ENCODE data around the gene AGFG1.

The AGFG1 gene

DNA sequence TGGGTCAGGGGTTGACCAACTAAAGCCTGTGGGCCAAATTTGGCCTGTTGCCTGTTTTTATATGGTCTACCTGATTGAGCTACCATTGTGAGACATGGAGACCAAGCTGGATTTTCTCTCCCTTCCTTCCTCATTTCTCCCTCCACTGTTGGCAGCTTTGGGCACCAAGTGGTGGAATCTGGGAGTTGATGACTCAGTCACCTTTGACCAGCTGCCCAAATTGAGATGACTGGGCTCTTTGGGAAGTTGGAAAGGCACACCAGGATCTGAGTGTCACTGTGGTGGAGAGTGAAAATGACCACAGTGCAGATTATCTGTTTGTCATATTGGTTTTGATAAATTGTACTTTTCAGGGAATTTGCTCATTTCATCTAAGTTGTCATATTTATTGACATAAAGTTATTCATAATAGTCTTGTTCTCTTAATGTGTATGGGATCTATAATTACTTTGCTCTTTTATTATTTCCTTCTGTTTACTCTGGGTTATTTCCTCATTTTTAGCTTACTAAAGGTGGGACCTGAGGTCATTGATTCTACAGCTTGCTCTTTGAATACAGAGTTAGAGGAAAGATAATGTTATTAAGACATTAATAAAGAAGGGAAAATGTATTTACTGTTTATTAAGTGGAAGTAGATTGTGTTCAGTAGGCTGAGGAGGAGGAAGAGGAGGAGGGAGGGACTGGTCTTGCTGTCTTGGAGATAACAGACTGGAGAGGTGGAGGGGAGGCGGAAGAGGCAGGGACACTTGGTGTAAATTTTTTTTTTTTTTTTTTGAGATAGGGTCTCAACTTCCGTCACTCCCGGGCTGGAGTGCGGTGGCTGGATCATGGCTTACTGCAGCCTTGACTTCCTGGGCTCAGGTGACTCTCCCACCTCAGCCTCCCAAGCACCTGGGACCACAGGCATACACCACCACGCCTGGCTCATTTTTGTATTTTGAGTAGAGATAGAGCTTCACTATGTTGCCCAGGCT lies 31.8 kb downstream of the AGFG1 start:
- TF ChIP-seq ZNF8 (CRISPR knock-in tag; IDR thresholded peaks at IDR 0.05) = no peak
- TF ChIP-seq, protein P1, sequence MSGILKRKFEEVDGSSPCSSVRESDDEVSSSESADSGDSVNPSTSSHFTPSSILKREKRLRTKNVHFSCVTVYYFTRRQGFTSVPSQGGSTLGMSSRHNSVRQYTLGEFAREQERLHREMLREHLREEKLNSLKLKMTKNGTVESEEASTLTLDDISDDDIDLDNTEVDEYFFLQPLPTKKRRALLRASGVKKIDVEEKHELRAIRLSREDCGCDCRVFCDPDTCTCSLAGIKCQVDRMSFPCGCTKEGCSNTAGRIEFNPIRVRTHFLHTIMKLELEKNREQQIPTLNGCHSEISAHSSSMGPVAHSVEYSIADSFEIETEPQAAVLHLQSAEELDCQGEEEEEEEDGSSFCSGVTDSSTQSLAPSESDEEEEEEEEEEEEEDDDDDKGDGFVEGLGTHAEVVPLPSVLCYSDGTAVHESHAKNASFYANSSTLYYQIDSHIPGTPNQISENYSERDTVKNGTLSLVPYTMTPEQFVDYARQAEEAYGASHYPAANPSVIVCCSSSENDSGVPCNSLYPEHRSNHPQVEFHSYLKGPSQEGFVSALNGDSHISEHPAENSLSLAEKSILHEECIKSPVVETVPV (CRISPR knock-in tag; IDR thresholded peaks at IDR 0.05) = no peak
- ATAC-seq = peak; percentile 75

DNA sequence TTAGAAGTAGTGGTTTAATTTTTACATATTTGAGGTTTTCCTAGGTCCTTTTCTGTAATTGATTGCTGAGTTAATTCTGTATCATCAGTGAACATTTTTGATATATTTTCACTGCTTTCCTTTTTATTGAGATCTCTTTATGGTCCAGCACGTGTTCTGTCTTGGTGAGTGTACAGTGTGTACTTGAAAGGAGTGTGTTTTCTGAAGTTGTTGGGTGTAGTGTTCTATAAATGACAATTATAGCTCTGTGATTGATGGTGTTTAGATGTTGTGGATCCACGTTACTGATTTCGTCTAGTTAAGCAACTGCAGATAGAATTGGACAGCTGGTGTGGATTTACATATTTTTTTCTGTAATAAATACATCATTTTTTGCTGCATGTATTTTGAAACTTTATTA lies 32.7 kb downstream of the AGFG1 start:
- TF ChIP-seq ZNF8 (CRISPR knock-in tag; IDR thresholded peaks at IDR 0.05) (no peak), CSDC2 (CRISPR knock-in tag; IDR thresholded peaks at IDR 0.05) (no peak), SNAI2 (CRISPR knock-in tag; IDR thresholded peaks at IDR 0.05) (no peak), TOX (CRISPR knock-in tag; IDR thresholded peaks at IDR 0.05; ENCODE audit: borderline replicate concordance) (no peak)
- TF ChIP-seq, protein P2, sequence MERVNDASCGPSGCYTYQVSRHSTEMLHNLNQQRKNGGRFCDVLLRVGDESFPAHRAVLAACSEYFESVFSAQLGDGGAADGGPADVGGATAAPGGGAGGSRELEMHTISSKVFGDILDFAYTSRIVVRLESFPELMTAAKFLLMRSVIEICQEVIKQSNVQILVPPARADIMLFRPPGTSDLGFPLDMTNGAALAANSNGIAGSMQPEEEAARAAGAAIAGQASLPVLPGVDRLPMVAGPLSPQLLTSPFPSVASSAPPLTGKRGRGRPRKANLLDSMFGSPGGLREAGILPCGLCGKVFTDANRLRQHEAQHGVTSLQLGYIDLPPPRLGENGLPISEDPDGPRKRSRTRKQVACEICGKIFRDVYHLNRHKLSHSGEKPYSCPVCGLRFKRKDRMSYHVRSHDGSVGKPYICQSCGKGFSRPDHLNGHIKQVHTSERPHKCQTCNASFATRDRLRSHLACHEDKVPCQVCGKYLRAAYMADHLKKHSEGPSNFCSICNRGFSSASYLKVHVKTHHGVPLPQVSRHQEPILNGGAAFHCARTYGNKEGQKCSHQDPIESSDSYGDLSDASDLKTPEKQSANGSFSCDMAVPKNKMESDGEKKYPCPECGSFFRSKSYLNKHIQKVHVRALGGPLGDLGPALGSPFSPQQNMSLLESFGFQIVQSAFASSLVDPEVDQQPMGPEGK (CRISPR knock-in tag; IDR thresholded peaks at IDR 0.05; ENCODE audit: borderline replicate concordance) = no peak
- TF ChIP-seq, protein P3, sequence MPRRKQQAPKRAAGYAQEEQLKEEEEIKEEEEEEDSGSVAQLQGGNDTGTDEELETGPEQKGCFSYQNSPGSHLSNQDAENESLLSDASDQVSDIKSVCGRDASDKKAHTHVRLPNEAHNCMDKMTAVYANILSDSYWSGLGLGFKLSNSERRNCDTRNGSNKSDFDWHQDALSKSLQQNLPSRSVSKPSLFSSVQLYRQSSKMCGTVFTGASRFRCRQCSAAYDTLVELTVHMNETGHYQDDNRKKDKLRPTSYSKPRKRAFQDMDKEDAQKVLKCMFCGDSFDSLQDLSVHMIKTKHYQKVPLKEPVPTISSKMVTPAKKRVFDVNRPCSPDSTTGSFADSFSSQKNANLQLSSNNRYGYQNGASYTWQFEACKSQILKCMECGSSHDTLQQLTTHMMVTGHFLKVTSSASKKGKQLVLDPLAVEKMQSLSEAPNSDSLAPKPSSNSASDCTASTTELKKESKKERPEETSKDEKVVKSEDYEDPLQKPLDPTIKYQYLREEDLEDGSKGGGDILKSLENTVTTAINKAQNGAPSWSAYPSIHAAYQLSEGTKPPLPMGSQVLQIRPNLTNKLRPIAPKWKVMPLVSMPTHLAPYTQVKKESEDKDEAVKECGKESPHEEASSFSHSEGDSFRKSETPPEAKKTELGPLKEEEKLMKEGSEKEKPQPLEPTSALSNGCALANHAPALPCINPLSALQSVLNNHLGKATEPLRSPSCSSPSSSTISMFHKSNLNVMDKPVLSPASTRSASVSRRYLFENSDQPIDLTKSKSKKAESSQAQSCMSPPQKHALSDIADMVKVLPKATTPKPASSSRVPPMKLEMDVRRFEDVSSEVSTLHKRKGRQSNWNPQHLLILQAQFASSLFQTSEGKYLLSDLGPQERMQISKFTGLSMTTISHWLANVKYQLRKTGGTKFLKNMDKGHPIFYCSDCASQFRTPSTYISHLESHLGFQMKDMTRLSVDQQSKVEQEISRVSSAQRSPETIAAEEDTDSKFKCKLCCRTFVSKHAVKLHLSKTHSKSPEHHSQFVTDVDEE (CRISPR knock-in tag; IDR thresholded peaks at IDR 0.05) = no peak

DNA sequence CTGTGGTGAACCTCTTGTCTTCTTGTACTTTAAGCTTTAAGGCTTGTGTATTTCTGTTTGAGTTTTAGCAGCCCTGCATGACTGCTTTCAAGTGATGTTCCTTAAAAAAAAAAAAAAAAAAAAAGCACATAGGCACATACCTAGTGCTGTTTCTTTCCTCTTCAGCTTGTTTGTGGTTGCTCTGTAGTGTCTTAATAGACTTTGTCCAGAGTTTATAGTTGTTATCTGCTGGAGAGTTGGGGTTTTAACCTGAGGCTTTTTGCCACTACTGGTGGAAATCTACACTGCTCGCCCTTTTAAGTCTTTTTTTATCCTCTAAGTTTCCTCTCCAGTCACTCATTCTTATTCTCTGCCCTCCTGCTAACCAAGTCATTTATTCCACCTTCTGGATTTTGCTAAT lies 34.5 kb downstream of the AGFG1 start:
- ATAC-seq = no peak
- TF ChIP-seq, protein P3 (CRISPR knock-in tag; IDR thresholded peaks at IDR 0.05) = no peak
- TF ChIP-seq ISL1 (CRISPR knock-in tag; IDR thresholded peaks at IDR 0.05) = no peak
- TF ChIP-seq, protein P1 (CRISPR knock-in tag; IDR thresholded peaks at IDR 0.05) = no peak

More for the DNA sequence above, 32.7 kb downstream of the AGFG1 start:
- no peak for ATAC-seq

DNA sequence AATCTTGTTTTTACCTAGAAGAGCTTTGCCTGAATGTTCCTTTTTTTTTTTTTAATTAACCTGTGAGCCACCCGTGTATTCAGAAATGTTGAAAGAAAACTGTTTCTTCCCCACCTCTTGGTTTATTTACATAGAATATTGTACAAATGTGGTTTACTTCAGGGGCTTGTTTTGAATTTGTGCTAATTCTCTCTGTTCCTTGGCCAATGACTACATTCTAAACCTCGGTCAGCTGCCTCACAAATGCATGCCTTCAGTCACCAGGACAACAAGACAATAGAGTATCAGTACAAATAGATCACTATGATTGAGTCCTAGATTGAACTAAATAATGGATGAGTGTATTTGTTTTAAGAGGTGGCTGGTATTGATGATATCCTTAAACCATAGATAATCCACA lies 36.0 kb downstream of the AGFG1 start:
- no peak for ATAC-seq
- TF ChIP-seq RARB (CRISPR knock-in tag; IDR thresholded peaks at IDR 0.05) (no peak), TOX (CRISPR knock-in tag; IDR thresholded peaks at IDR 0.05; ENCODE audit: borderline replicate concordance) (no peak), ARNTL (CRISPR knock-in tag; IDR thresholded peaks at IDR 0.05; ENCODE audit: borderline replicate concordance, low read depth) (no peak), ZFP3 (CRISPR knock-in tag; IDR thresholded peaks at IDR 0.05) (no peak)

DNA sequence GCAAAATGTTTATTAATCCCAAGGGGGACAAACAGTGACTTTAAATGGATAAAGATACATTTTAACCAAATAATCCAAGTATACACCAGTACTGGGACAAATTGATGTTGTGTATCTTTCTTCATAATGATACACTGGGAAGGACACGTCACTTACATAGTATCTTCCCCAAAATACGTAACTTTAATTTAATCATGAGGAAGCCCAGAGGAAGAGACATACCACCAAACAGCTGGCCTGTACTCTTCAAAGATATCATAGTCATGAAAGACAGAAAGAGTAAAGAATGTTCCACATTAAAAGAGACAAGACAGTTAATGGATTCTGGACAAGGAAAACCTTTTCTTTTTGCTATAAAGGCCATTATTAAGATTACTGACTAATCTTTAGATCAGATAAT lies 37.1 kb downstream of the AGFG1 start:
- ATAC-seq = no peak
- TF ChIP-seq BACH2 (CRISPR knock-in tag; IDR thresholded peaks at IDR 0.05; ENCODE audit: borderline replicate concordance) (no peak), ZNF565 (CRISPR knock-in tag; conservative IDR thresholded peaks at IDR 0.05; ENCODE audit: low read depth) (no peak), TCF4 (CRISPR knock-in tag; IDR thresholded peaks at IDR 0.05; ENCODE audit: borderline replicate concordance) (no peak), ZNF8 (CRISPR knock-in tag; IDR thresholded peaks at IDR 0.05) (no peak), RARB (CRISPR knock-in tag; IDR thresholded peaks at IDR 0.05) (no peak), ZFP30 (CRISPR knock-in tag; IDR thresholded peaks at IDR 0.05) (no peak), CSDC2 (CRISPR knock-in tag; IDR thresholded peaks at IDR 0.05) (no peak), ZNF70 (CRISPR knock-in tag; IDR thresholded peaks at IDR 0.05) (no peak)
- TF ChIP-seq, protein P4, sequence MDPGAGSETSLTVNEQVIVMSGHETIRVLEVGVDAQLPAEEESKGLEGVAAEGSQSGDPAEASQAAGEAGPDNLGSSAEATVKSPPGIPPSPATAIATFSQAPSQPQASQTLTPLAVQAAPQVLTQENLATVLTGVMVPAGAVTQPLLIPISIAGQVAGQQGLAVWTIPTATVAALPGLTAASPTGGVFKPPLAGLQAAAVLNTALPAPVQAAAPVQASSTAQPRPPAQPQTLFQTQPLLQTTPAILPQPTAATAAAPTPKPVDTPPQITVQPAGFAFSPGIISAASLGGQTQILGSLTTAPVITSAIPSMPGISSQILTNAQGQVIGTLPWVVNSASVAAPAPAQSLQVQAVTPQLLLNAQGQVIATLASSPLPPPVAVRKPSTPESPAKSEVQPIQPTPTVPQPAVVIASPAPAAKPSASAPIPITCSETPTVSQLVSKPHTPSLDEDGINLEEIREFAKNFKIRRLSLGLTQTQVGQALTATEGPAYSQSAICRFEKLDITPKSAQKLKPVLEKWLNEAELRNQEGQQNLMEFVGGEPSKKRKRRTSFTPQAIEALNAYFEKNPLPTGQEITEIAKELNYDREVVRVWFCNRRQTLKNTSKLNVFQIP (CRISPR knock-in tag; IDR thresholded peaks at IDR 0.05; ENCODE audit: borderline replicate concordance, low read depth) = no peak
- TF ChIP-seq, protein P5, sequence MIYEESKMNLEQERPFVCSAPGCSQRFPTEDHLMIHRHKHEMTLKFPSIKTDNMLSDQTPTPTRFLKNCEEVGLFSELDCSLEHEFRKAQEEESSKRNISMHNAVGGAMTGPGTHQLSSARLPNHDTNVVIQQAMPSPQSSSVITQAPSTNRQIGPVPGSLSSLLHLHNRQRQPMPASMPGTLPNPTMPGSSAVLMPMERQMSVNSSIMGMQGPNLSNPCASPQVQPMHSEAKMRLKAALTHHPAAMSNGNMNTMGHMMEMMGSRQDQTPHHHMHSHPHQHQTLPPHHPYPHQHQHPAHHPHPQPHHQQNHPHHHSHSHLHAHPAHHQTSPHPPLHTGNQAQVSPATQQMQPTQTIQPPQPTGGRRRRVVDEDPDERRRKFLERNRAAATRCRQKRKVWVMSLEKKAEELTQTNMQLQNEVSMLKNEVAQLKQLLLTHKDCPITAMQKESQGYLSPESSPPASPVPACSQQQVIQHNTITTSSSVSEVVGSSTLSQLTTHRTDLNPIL (CRISPR knock-in tag; IDR thresholded peaks at IDR 0.05; ENCODE audit: low read depth) = no peak
